ENCODE results near the gene MRFAP1.
"Not testable (repeated sequence)": the region's sequence is repeated elsewhere in the genome, so short reads cannot be mapped to it uniquely, and the experiment has no call there.

- TF ChIP-seq CTCF (IDR thresholded peaks at IDR 0.05; ENCODE audit: poor library complexity, severe bottlenecking); EZH2 (IDR thresholded peaks at IDR 0.05; ENCODE audit: borderline replicate concordance, insufficient read depth, low read length, poor library complexity, severe bottlenecking); POLR2AphosphoS5 (IDR thresholded peaks at IDR 0.05); EP300 (conservative IDR thresholded peaks at IDR 0.05; ENCODE audit: poor library complexity, severe bottlenecking): not testable (repeated sequence)
These were observed 32.7 kb downstream of the MRFAP1 start for GRCh38 chr4:6673191-6673659.

Measured in neural cell (in vitro differentiated cells).